Parathyroid adenoma (tissue), 2 donors: ENCODE results near the gene NR4A1.

Source experiments
- H2AFZ ChIP-seq: fragments of 300-600 bp; sonication (generic); one replicate; pipeline ENCODE4 v1.7.0; 2017; ENCODE audit warnings: antibody characterized with exemption, mild to moderate bottlenecking
- H3K27ac ChIP-seq: fragments of 300-600 bp; sonication (generic); one replicate; pipeline ENCODE4 v1.7.0; 2017
- H3K27me3 ChIP-seq: fragments of 300-600 bp; sonication (generic); one replicate; pipeline ENCODE4 v1.7.0; 2017; ENCODE audit warnings: low read length; ENCODE audit not compliant: control insufficient read depth, insufficient read depth
- H3K36me3 ChIP-seq: fragments of 300-600 bp; sonication (generic); one replicate; pipeline ENCODE4 v1.7.0; 2017; ENCODE audit warnings: low read length; ENCODE audit not compliant: control insufficient read depth, insufficient read depth
- H3K4me1 ChIP-seq: fragments of 300-600 bp; sonication (generic); one replicate; pipeline ENCODE4 v1.7.0; 2017; ENCODE audit warnings: control low read depth
- H3K4me2 ChIP-seq: fragments of 300-600 bp; sonication (generic); one replicate; pipeline ENCODE4 v1.7.0; 2017; ENCODE audit warnings: low read length
- H3K4me3 ChIP-seq: fragments of 300-600 bp; sonication (generic); one replicate; pipeline ENCODE4 v1.7.0; 2017; ENCODE audit warnings: low read depth, low read length
- H3K79me2 ChIP-seq: fragments of 300-600 bp; sonication (generic); one replicate; pipeline ENCODE4 v1.7.0; 2017; ENCODE audit warnings: control low read depth
- H3K9ac ChIP-seq: fragments of 300-600 bp; sonication (generic); one replicate; pipeline ENCODE4 v1.7.0; 2017; ENCODE audit warnings: mild to moderate bottlenecking
- H3K9me3 ChIP-seq: fragments of 300-600 bp; sonication (generic); one replicate; pipeline ENCODE4 v1.7.0; 2017; ENCODE audit warnings: low read length; ENCODE audit not compliant: control insufficient read depth
- CTCF ChIP-seq: fragments of 300-600 bp; sonication (generic); IDR thresholded peaks from one replicate; pipeline ENCODE4 v1.7.0; 2017; ENCODE audit warnings: antibody characterized with exemption, mild to moderate bottlenecking
- donor health status: primary hyperparathyroidism.

The NR4A1 gene

GRCh38 chr12:52033446-52034140 lies 17.6 kb upstream of the NR4A1 start:
- Histone ChIP-seq H3K27ac (peak overlapping the region; percentile 93), H3K9ac (no peak overlapping the region), H2AFZ (peak overlapping the region; percentile 65), H3K4me3 (peak overlapping the region; percentile 37), H3K27me3 (no peaks in the 10 kb centered on the region), H3K36me3 (no peaks in the 10 kb centered on the region), H3K9me3 (no peaks in the 10 kb centered on the region), H3K79me2 (peaks cover 2% of the 10 kb centered on the region), H3K4me2 (peak overlapping the region; percentile 48), H3K4me1 (peaks cover 27% of the 10 kb centered on the region)
- no peak for TF ChIP-seq CTCF

DNA sequence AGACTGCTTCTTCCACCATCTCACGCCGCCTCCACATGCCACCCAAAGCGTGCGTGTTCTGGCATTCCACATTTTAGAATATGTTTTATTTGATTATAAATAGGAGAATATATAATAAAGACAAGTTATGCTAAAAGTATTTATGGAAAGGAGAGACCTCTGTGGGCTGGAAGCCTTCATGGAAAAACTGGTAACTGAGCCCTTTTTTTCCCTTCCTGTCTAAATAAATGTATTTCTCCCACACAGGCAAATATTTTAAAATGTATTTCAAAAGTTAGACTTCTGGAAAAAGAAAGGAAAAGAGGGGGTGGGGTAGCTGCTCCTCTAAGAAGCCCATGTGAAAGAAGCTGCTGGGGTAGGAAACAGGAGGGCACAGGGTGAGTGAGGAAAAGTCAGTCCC lies 16.1 kb upstream of the NR4A1 start:
- Histone ChIP-seq H3K9me3 (no peaks in the 10 kb centered on the region), H2AFZ (no peak overlapping the region), H3K4me2 (no peak overlapping the region), H3K36me3 (no peaks in the 10 kb centered on the region), H3K9ac (no peak overlapping the region), H3K27ac (peak overlapping the region; percentile 94), H3K79me2 (peaks cover 2% of the 10 kb centered on the region), H3K27me3 (no peaks in the 10 kb centered on the region), H3K4me1 (peaks cover 27% of the 10 kb centered on the region), H3K4me3 (no peak overlapping the region)
- TF ChIP-seq CTCF = no peak

- Histone ChIP-seq H3K4me1 (peaks cover 27% of the 10 kb centered on the region), H2AFZ (peak overlapping the region; percentile 89), H3K79me2 (peaks cover 2% of the 10 kb centered on the region), H3K9me3 (no peaks in the 10 kb centered on the region), H3K4me2 (no peak overlapping the region), H3K4me3 (no peak overlapping the region), H3K9ac (peak overlapping the region; percentile 83), H3K27me3 (no peaks in the 10 kb centered on the region), H3K36me3 (no peaks in the 10 kb centered on the region), H3K27ac (peak overlapping the region; percentile 94)
- no peak for TF ChIP-seq CTCF
These were observed 15.3 kb upstream of the NR4A1 start for GRCh38 chr12:52035926-52036325.

GRCh38 chr12:52036587-52037171 lies 14.6 kb upstream of the NR4A1 start:
- Histone ChIP-seq H3K9me3 (no peaks in the 10 kb centered on the region), H3K27ac (peak overlapping the region; percentile 94), H3K4me3 (peak overlapping the region; percentile 44), H3K79me2 (peaks cover 2% of the 10 kb centered on the region), H3K27me3 (no peaks in the 10 kb centered on the region), H3K36me3 (no peaks in the 10 kb centered on the region), H3K4me1 (peaks cover 29% of the 10 kb centered on the region), H3K4me2 (peak overlapping the region; percentile 65), H3K9ac (peak overlapping the region; percentile 83), H2AFZ (peak overlapping the region; percentile 89)
- no peak for TF ChIP-seq CTCF
